Measurements from ENCODE around the gene TMEM52B. TPM values are rescaled to one million over a fixed set of nuclear protein-coding genes. Genes with fewer than 3 reads are reported as not detected.

Gene TMEM52B
- total RNA-seq, 1 donor from 2014 or later = not detected

DNA sequence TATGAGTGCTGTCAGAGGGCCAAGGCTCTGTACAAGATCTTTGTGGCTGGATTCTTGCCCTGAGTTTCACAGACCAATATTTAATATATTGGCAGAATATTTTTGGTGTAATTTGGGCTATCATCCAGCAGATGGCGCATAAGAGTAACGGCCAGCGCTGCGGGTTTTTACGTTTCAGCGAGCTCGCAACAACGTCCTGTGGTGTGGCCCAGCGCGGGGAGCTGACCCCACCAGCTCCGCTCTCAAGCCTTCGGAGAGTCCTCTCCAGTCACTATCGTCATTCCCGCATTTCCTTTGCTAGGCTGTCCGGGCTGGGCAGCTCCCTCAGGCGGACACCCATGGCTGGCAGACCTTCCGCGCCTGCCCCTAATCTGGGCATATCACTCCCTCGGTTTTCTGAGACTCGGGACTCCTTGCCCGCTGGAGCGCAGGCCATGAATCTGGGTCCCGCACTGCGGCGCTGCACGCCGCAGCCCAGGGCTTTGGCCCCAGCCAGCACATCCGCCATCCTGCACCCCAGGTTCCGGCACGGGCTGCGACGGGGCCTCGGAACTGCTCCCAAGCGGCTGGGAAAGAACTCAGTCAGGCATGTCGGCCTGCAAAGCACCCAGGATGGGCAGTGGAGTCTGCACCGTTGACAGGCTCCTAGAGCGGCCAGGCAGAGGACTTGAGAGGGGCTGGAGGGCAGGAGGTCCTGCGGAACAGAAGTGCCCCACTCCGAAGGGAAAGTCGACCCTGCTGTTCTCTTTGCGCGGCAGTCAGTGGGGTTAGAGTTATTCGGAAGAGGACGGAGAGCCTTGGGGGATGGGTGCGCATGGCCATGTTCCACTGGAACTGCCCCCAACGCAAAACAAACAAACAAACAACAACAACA lies 25.3 kb upstream of the TMEM52B start:
- Mint-ChIP-seq H3K4me3 (peak overlapping the region; percentile 92), H3K36me3 (ENCODE audit: low read depth) (peaks cover 2% of the 10 kb centered on the region), H3K27ac (ENCODE audit: unreplicated experiment) (peak overlapping the region; percentile 87), H3K9me3 (peaks cover 6% of the 10 kb centered on the region), H3K27me3 (ENCODE audit: low read depth) (no peaks in the 10 kb centered on the region), H3K4me1 (peaks cover 14% of the 10 kb centered on the region)
- DNase-seq (ENCODE audit: low read depth, low spot score) = peak; percentile 66
- TF ChIP-seq, protein P1, sequence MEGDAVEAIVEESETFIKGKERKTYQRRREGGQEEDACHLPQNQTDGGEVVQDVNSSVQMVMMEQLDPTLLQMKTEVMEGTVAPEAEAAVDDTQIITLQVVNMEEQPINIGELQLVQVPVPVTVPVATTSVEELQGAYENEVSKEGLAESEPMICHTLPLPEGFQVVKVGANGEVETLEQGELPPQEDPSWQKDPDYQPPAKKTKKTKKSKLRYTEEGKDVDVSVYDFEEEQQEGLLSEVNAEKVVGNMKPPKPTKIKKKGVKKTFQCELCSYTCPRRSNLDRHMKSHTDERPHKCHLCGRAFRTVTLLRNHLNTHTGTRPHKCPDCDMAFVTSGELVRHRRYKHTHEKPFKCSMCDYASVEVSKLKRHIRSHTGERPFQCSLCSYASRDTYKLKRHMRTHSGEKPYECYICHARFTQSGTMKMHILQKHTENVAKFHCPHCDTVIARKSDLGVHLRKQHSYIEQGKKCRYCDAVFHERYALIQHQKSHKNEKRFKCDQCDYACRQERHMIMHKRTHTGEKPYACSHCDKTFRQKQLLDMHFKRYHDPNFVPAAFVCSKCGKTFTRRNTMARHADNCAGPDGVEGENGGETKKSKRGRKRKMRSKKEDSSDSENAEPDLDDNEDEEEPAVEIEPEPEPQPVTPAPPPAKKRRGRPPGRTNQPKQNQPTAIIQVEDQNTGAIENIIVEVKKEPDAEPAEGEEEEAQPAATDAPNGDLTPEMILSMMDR (conservative IDR thresholded peaks at IDR 0.05) = peak; percentile 98

DNA sequence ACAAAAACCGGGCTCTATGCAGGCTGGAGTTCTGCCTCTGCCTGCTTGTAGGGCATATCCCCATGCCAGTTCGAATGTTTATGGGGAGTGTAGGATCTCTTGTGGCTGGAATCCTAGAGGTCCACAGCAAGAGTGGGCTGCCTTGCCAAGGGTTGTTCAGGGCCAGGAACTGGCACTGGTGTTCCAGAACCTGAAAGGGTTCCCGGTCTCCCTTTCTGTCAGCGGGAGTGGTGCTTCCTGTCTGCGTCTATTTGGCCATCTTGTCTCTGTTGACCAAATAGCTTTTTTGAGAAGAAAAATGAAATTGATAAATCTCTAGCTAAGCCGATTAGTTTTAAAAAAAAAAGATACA lies 24.7 kb upstream of the TMEM52B start:
- Mint-ChIP-seq H3K9me3 (peaks cover 6% of the 10 kb centered on the region), H3K27ac (ENCODE audit: unreplicated experiment) (peak overlapping the region; percentile 87), H3K36me3 (ENCODE audit: low read depth) (peaks cover 2% of the 10 kb centered on the region), H3K27me3 (ENCODE audit: low read depth) (peaks cover 2% of the 10 kb centered on the region), H3K4me3 (peak overlapping the region; percentile 92), H3K4me1 (peaks cover 14% of the 10 kb centered on the region)
- DNase-seq (ENCODE audit: low read depth, low spot score) = no peak
- TF ChIP-seq, protein P1 (conservative IDR thresholded peaks at IDR 0.05) = no peak

DNA sequence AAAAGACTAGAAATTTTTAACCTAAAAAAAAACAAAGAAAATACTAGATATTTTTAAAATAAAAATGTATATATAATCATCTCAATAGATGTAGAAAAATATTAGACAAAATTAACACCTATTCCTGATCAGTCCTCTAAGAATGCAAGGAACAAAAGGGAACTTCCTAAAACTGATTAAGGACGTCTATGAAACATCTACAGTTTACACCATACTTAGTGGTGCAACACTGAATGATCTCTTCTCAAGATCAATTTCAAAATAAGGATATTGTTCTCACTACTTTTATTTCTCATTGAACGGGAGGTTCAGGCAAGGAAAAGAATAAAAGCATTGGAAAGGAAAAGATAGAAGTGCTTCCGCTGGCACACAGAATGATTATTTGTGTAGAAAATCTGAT lies 22.9 kb upstream of the TMEM52B start:
- Mint-ChIP-seq H3K27me3 (ENCODE audit: low read depth) (peaks cover 9% of the 10 kb centered on the region), H3K27ac (ENCODE audit: unreplicated experiment) (no peak overlapping the region), H3K36me3 (ENCODE audit: low read depth) (peaks cover 2% of the 10 kb centered on the region), H3K4me3 (no peak overlapping the region), H3K4me1 (peaks cover 14% of the 10 kb centered on the region), H3K9me3 (peaks cover 6% of the 10 kb centered on the region)
- no peak for DNase-seq (ENCODE audit: low read depth, low spot score)
- TF ChIP-seq, protein P1 (conservative IDR thresholded peaks at IDR 0.05) = no peak

DNA sequence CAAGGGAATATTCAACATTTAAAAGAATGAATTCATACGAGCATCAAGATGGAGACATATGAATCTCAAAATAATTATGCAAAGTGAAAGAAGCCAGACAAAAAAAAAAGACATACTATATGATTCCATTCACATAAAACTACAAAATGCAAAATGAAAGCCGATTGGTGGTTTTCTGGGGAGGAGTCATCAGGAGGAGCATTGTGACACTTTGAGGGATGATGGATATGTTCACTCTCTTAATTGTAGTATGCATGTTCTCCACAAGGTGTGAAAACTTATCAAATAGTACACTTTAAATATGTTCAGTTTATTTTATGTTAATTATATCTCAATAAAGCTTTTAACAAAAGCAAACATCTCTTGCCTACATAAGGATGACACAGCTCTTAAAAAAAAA lies 20.4 kb upstream of the TMEM52B start:
- peaks cover 9% of the 10 kb centered on the region for H3K4me1 Mint-ChIP-seq
- H3K36me3 Mint-ChIP-seq (ENCODE audit: low read depth) = peaks cover 2% of the 10 kb centered on the region
- TF ChIP-seq, protein P1 (conservative IDR thresholded peaks at IDR 0.05) = peak; percentile 28
- no peak overlapping the region for H3K4me3 Mint-ChIP-seq
- peaks cover 3% of the 10 kb centered on the region for H3K9me3 Mint-ChIP-seq
- no peak overlapping the region for H3K27ac Mint-ChIP-seq (ENCODE audit: unreplicated experiment)
- peaks cover 9% of the 10 kb centered on the region for H3K27me3 Mint-ChIP-seq (ENCODE audit: low read depth)
- no peak for DNase-seq (ENCODE audit: low read depth, low spot score)

DNA sequence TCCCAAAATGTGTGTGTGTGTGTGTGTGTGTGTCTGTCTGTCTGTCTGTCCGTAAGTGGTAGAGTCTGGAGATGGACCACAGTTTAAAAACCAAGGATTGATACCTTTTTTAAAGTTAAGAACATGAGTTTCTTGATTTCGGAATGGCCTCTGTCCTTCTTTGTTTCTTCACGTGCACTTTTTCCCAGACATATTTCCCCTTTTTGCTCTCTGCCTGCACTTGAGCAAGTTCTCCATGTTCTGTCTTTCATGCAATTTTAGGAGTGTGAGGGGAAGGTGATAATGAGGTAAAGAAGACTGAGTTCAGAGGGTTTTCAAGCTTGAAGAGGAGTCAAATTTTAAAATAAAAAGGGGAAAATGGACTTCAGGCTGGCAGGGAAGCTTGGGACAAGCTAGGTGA lies 19.6 kb upstream of the TMEM52B start:
- TF ChIP-seq, protein P1 (conservative IDR thresholded peaks at IDR 0.05) = no peak
- Mint-ChIP-seq H3K9me3 (peaks cover 3% of the 10 kb centered on the region), H3K4me3 (no peak overlapping the region), H3K4me1 (no peaks in the 10 kb centered on the region), H3K27ac (ENCODE audit: unreplicated experiment) (no peak overlapping the region), H3K27me3 (ENCODE audit: low read depth) (peaks cover 9% of the 10 kb centered on the region), H3K36me3 (ENCODE audit: low read depth) (peaks cover 2% of the 10 kb centered on the region)
- no peak for DNase-seq (ENCODE audit: low read depth, low spot score)
